PC-3 (cell line): ENCODE measurements around the gene NPW.

Source experiments
- EZH2 ChIP-seq: fragments of 300-600 bp; sonication (generic); IDR thresholded peaks from one replicate; pipeline ENCODE4 v1.6.1; 2017; ENCODE audit warnings: antibody characterized with exemption, mild to moderate bottlenecking, low read length; ENCODE audit not compliant: unreplicated experiment
- TF ChIP-seq, protein P1 (sequence below): fragments of 300-600 bp; sonication (generic); conservative IDR thresholded peaks from 2 replicates; pipeline ENCODE4 v1.5.1; 2017; ENCODE audit warnings: antibody characterized with exemption, low read depth, mild to moderate bottlenecking, low read length

DNA sequence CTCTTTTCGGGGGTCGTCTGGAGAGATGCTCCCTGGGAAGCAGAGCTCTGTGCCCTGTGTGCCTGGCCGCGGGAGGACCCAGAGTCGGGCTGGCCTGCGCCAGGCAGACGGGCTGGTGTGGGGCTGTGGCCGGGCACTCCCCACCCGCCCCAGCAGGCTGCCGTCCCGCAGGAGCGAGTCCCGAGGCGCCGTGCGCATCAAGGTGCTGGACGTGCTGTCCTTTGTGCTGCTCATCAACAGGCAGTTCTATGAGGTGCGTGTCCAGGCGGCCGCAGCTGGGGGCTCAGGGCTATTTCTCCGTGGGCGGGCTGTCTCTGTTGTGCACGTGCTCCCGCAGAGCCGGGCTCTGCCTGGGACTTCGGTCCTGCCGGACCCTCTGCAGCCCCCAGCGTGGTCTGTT, 43.2 kb downstream of the NPW start:
- TF ChIP-seq, protein P1, sequence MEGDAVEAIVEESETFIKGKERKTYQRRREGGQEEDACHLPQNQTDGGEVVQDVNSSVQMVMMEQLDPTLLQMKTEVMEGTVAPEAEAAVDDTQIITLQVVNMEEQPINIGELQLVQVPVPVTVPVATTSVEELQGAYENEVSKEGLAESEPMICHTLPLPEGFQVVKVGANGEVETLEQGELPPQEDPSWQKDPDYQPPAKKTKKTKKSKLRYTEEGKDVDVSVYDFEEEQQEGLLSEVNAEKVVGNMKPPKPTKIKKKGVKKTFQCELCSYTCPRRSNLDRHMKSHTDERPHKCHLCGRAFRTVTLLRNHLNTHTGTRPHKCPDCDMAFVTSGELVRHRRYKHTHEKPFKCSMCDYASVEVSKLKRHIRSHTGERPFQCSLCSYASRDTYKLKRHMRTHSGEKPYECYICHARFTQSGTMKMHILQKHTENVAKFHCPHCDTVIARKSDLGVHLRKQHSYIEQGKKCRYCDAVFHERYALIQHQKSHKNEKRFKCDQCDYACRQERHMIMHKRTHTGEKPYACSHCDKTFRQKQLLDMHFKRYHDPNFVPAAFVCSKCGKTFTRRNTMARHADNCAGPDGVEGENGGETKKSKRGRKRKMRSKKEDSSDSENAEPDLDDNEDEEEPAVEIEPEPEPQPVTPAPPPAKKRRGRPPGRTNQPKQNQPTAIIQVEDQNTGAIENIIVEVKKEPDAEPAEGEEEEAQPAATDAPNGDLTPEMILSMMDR: no peak
- TF ChIP-seq EZH2: no peak
